ENCODE data around the gene KDM5B. TPM values are rescaled to one million over a fixed set of nuclear protein-coding genes. Genes with fewer than 3 reads are reported as not detected.
"Not testable (repeated sequence)": the region's sequence is repeated elsewhere in the genome, so short reads cannot be mapped to it uniquely, and the experiment has no call there.

The KDM5B gene
- total RNA-seq, 3 donors from 2014 or later, result 19.4 to 36.0 (median 28.9) TPM

DNA sequence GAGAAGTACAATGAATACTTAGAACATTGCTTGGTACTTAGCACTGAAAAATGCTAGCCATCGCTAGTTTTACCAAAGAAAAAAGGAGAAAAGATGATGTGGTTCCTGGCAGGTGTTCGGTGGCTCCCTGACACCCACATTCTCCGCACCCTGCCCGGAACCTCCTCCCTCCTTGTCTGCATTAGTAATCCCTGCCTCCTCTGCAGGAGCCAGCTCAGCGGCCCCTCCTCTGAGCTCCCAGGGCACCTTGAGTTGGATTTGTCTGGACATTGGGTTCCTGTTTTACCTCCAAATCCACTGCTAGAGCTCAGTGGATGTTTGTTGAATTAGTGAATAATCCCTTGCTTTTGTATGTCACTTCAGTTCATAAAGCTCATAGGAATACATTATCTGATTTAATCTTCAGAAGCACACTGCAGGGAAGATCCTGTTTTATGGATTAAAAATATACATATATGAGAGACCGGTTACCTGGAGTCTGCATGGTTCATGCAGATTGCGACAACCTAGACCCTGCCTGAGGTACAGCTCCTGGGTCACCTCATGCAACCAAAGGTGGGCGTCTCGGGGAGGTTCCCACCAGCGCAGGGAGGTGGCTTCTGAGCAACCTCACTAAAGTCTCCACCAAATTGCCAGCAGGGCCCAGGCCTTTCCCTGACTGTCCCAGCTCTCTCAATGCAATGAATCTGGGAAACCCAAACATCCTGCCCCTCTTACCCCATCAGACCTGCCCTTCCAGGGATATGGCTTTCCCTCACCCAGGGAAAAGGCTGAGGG lies 26.7 kb upstream of the KDM5B start:
- no peak overlapping the region for H3K4me3 Mint-ChIP-seq
- H3K9me3 Mint-ChIP-seq, result no peaks in the 10 kb centered on the region
- H3K27me3 Mint-ChIP-seq (ENCODE audit: low read depth), result no peaks in the 10 kb centered on the region
- peaks cover 37% of the 10 kb centered on the region for H3K4me1 Mint-ChIP-seq (ENCODE audit: low read depth)
- DNase-seq (peak; percentile 10), ATAC-seq (peak; percentile 68 to 73)
- H3K36me3 Mint-ChIP-seq (ENCODE audit: insufficient read depth), result no peaks in the 10 kb centered on the region

DNA sequence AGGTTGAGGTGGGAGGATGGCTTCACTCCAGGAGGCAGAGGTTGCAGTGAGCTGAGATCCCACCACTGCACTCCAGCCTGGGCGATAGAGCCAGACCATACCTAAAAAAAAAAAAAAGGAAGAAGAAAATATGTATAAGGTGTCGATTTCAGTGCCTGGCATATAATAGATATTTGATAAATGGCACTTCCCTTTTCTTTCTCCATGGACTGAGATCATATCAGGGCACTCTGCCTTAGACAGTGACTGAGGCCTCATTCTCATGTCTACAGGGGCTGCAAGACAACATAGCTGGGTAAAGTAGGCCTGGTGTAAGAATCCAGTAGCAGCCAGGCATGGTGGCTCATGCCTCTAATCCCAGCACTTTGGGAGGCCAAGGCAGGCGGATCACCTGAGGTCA lies 23.7 kb upstream of the KDM5B start:
- Mint-ChIP-seq H3K36me3 (ENCODE audit: insufficient read depth) (no peaks in the 10 kb centered on the region), H3K4me3 (no peak overlapping the region), H3K27me3 (ENCODE audit: low read depth) (no peaks in the 10 kb centered on the region), H3K9me3 (no peaks in the 10 kb centered on the region), H3K4me1 (ENCODE audit: low read depth) (peaks cover 28% of the 10 kb centered on the region)
- ATAC-seq (no peak), DNase-seq (no peak)

- H3K4me3 Mint-ChIP-seq; ATAC-seq; H3K9me3 Mint-ChIP-seq; H3K4me1 Mint-ChIP-seq (ENCODE audit: low read depth); DNase-seq; H3K27me3 Mint-ChIP-seq (ENCODE audit: low read depth); H3K36me3 Mint-ChIP-seq (ENCODE audit: insufficient read depth): not testable (repeated sequence)
Measured at GRCh38 chr1:202829223-202829622, 21.0 kb upstream of the KDM5B start.

DNA sequence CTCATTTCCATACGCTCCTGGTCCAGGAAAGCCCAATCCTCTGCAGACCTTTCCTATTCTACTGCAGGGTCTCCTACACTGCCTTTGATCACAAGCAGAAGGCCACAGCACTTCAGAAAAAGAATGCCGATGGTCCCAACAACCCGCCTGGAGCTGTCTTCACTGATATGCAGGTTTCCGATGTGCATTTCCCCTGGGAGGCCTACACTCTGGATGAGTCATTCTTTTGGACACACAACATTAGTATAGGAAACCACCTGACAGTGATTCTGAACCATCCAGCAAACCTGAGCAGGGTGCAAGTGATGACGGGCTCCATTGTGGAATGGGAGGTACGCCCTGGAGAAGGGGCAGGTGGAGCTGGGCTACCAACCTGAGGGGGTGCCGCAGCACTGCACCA lies 17.5 kb upstream of the KDM5B start:
- Mint-ChIP-seq H3K36me3 (ENCODE audit: insufficient read depth) (no peaks in the 10 kb centered on the region), H3K4me1 (ENCODE audit: low read depth) (no peaks in the 10 kb centered on the region), H3K4me3 (no peak overlapping the region), H3K27me3 (ENCODE audit: low read depth) (peaks cover 4% of the 10 kb centered on the region), H3K9me3 (no peaks in the 10 kb centered on the region)
- ATAC-seq (no peak), DNase-seq (no peak)

DNA sequence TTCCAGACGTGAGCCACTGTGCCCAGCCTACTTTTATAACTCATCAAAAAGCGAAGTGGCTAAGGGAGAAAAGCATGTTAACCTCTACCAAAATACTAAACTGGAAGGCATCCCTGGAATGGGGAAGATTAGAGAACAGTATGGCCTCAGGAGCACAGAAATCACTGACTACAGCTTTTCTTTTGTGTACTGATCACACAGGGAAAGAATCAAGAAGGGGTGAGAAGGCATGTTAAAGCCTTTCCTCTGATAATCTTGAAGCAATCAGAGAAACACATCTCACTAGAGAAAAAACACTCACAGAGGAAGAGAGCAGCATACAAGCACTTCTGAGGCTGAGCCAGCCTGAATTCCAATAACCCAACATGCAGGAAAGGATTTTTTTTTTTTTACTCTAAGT lies 13.2 kb upstream of the KDM5B start:
- DNase-seq, result no peak
- no peaks in the 10 kb centered on the region for H3K9me3 Mint-ChIP-seq
- no peaks in the 10 kb centered on the region for H3K36me3 Mint-ChIP-seq (ENCODE audit: insufficient read depth)
- H3K27me3 Mint-ChIP-seq (ENCODE audit: low read depth), result peaks cover 4% of the 10 kb centered on the region
- H3K4me1 Mint-ChIP-seq (ENCODE audit: low read depth), result no peaks in the 10 kb centered on the region
- no peak for ATAC-seq
- no peak overlapping the region for H3K4me3 Mint-ChIP-seq

- no peaks in the 10 kb centered on the region for H3K36me3 Mint-ChIP-seq (ENCODE audit: insufficient read depth)
- ATAC-seq, result no peak
Measured at GRCh38 chr1:202818819-202819218, 10.6 kb upstream of the KDM5B start.

GRCh38 chr1:202815120-202815519 lies 6.9 kb upstream of the KDM5B start:
- DNase-seq (no peak), ATAC-seq (no peak)
- Mint-ChIP-seq H3K36me3 (ENCODE audit: insufficient read depth) (no peaks in the 10 kb centered on the region), H3K9me3 (no peaks in the 10 kb centered on the region), H3K27me3 (ENCODE audit: low read depth) (no peaks in the 10 kb centered on the region), H3K4me1 (ENCODE audit: low read depth) (peaks cover 12% of the 10 kb centered on the region), H3K4me3 (no peak overlapping the region)

More at GRCh38 chr1:202818819-202819218, 10.6 kb upstream of the KDM5B start:
- H3K4me1 Mint-ChIP-seq (ENCODE audit: low read depth), result no peaks in the 10 kb centered on the region
- H3K4me3 Mint-ChIP-seq, result no peak overlapping the region
- H3K27me3 Mint-ChIP-seq (ENCODE audit: low read depth), result no peaks in the 10 kb centered on the region
- no peaks in the 10 kb centered on the region for H3K9me3 Mint-ChIP-seq
- no peak for DNase-seq

DNA sequence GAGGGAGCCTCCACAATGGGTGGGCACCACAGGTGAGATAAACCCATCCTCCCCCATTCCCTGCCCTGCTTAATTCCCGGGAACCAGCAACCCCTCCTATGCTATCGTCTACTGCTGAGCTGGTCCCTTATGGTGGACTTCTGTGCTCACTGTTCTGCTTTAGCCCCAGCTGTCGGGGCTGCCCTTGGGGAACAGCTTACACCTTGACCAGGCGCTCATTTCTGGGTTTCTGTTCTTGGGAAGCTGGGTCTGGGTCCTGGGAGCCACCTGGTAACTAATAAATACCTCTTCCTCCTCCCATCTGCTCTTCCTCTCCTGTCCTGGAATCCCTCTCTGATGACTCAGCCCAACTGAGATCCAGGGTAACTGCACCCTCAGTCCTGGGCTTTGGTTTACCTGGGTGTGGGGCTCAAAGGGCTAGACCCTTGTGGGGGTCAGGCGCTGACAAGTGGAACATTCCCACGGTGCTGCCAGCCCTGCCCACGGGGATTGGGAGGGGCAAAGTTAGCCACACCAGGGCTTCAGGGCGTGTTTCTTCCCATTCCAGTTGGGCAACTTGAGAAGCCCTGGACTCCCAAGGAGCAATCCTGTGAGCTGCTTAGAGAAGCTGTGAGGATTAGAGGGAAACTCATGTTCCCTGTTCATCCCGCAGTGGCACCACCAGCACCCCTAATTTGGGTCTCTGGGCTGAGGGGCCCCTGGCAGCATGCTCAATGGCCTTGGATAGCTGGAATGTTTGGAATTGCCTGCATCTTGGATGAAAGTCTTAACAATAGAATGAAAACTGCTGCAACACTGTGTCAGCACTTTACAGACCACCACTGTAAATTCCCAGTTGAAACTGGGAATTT lies 4.2 kb upstream of the KDM5B start:
- H3K4me3 Mint-ChIP-seq, result peak overlapping the region; percentile 80
- H3K36me3 Mint-ChIP-seq (ENCODE audit: insufficient read depth), result no peaks in the 10 kb centered on the region
- H3K4me1 Mint-ChIP-seq (ENCODE audit: low read depth), result peaks cover 26% of the 10 kb centered on the region
- DNase-seq, result no peak
- no peaks in the 10 kb centered on the region for H3K9me3 Mint-ChIP-seq
- no peaks in the 10 kb centered on the region for H3K27me3 Mint-ChIP-seq (ENCODE audit: low read depth)
- no peak for ATAC-seq

DNA sequence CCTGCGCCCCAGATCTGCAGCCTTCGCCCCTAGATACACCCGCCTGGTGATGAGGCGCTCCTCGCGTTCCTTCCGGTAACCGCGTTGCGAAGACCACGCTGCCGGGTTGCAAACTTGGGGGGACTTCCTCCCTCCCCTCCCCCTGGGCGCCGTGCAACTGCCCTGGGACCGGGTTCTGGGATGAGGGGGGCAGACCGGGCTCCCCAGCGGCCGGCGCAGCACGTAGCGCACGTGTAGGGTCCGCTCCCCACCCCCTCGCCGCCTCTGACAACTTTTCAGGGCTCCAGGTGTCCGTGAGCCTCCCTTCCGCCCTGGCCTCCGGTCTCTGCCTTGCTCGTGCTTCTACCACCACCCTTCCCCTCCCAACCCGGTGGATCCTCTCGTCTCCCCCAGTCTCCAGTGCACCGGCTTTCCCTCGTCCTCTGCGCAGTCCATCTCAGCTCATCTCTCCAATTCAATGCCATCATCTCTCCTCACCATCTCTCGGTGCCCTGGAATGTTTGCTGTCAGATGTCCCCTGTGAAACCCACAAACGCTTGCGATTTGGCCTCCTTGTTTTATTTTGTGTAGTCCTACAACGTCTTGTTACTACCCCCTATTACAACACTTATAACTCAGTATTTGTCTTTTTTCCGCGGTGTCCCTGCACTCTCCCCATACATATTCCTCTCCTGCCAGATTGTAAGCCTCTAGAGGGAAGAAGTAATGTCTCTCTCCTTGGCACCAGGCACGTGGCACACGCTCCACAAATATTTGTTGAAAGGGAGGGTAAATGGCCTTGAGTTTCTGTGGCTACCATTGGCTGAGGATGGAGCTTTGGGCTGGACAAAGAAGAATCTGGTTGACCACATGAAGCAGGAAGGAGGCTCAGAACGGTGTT lies 3.3 kb upstream of the KDM5B start:
- DNase-seq (peak; percentile 15), ATAC-seq (peak in 1 of 2 donors; percentile 4)
- Mint-ChIP-seq H3K4me3 (peak overlapping the region; percentile 80), H3K27me3 (ENCODE audit: low read depth) (no peaks in the 10 kb centered on the region), H3K9me3 (no peaks in the 10 kb centered on the region), H3K36me3 (ENCODE audit: insufficient read depth) (no peaks in the 10 kb centered on the region), H3K4me1 (ENCODE audit: low read depth) (peaks cover 27% of the 10 kb centered on the region)

GRCh38 chr1:202810615-202811295 lies 2.5 kb upstream of the KDM5B start, which contains the start of gene PCAT6:
Gene PCAT6 (plus strand): TSS chr1:202810954.
- Mint-ChIP-seq H3K36me3 (ENCODE audit: insufficient read depth) (no peaks in the 10 kb centered on the region), H3K4me1 (ENCODE audit: low read depth) (peaks cover 34% of the 10 kb centered on the region), H3K4me3 (peak within 1 kb of the TSS; percentile 80), H3K9me3 (no peaks in the 10 kb centered on the region), H3K27me3 (ENCODE audit: low read depth) (no peaks in the 10 kb centered on the region)
- ATAC-seq, result peak; percentile 73 to 75
- DNase-seq, result peak; percentile 81

DNA sequence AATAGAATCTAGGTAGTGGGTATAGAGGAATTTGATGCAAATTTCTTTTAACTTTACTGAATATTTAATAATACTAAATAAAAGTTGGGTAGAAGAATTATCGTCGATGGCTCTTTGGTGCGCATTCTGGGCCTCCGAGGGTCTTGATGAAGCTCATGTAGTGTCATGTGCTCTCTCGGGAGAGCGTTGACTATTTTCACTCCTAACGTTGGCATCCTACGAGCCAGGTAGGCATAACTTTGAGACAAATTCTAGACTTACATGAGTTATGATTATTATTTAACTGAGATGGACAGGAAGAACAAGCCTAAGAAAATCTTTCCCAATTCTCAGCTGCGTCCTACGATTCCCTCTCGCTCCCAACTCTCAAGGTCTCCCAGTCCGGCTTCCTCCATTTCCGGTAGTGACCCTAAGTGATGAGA lies 2.0 kb upstream of the KDM5B start:
- H3K27me3 Mint-ChIP-seq (ENCODE audit: low read depth), result no peaks in the 10 kb centered on the region
- peaks cover 40% of the 10 kb centered on the region for H3K4me1 Mint-ChIP-seq (ENCODE audit: low read depth)
- no peaks in the 10 kb centered on the region for H3K9me3 Mint-ChIP-seq
- ATAC-seq (no peak), DNase-seq (no peak)
- H3K4me3 Mint-ChIP-seq, result peak overlapping the region; percentile 80
- H3K36me3 Mint-ChIP-seq (ENCODE audit: insufficient read depth), result no peaks in the 10 kb centered on the region

DNA sequence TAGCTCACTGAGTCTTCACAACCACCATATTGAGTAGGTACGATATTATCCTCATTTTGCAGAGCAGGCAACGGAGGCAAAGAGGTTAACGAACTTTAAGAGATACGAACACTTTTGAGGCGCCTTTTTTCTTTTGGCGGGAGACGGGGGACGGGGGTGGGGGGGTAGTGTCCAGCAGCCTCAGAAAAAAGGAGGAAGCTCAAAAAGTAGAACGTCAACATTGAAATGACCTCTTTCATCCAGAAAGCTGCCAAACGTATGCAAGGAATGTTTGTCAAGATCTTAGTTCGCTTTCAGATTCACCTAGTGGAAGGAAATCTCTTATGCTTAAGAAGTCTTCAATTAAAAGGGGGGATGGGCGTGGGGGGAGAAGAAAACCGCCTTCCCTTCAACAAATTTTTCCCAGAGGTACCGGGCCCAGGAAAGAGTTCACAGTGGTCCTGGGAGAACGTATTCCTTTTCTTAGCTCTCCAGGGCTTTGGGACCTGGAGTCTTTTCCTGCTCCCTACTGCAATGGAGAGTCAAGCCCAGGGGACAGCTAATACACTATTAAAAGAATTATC lies 1.5 kb upstream of the KDM5B start:
- Mint-ChIP-seq H3K36me3 (ENCODE audit: insufficient read depth) (no peaks in the 10 kb centered on the region), H3K27me3 (ENCODE audit: low read depth) (no peaks in the 10 kb centered on the region), H3K4me3 (peak overlapping the region; percentile 87), H3K9me3 (no peaks in the 10 kb centered on the region), H3K4me1 (ENCODE audit: low read depth) (peaks cover 43% of the 10 kb centered on the region)
- ATAC-seq (no peak), DNase-seq (no peak)

- Mint-ChIP-seq H3K4me1 (ENCODE audit: low read depth) (peaks cover 64% of the 10 kb centered on the region), H3K36me3 (ENCODE audit: insufficient read depth) (no peaks in the 10 kb centered on the region), H3K4me3 (peak overlapping the region; percentile 87), H3K9me3 (no peaks in the 10 kb centered on the region), H3K27me3 (ENCODE audit: low read depth) (no peaks in the 10 kb centered on the region)
- DNase-seq (peak; percentile 59), ATAC-seq (peak; percentile 7 to 12)
Measured at GRCh38 chr1:202807451-202807925, 733 bp downstream of the KDM5B start.
